ENCODE data around the gene C20orf144.

DNA sequence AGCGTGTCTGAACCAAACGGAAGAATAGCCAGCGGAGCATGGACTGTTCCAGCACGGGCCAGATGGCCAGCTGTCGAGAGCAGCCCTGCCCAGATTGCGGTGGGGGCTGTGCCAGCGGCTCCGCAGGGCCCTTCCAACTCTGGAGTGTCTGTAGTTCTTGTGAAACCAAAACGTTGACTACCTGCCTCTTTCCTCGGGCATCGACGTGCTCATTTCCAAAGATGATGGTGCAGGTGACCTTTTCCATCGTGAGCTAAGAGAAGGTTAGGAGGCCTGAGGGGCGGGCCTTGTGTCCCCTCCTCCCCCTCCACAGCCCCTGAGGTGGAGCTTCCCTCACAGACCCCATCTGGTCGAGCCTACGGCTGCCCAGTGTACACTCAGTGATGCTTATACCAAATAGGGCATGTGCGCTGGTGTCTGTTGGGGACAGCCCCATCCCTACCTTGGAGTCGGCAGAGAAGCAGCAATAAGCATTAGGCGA is 12.9 kb upstream of the C20orf144 start:
- TF ChIP-seq, protein P1, sequence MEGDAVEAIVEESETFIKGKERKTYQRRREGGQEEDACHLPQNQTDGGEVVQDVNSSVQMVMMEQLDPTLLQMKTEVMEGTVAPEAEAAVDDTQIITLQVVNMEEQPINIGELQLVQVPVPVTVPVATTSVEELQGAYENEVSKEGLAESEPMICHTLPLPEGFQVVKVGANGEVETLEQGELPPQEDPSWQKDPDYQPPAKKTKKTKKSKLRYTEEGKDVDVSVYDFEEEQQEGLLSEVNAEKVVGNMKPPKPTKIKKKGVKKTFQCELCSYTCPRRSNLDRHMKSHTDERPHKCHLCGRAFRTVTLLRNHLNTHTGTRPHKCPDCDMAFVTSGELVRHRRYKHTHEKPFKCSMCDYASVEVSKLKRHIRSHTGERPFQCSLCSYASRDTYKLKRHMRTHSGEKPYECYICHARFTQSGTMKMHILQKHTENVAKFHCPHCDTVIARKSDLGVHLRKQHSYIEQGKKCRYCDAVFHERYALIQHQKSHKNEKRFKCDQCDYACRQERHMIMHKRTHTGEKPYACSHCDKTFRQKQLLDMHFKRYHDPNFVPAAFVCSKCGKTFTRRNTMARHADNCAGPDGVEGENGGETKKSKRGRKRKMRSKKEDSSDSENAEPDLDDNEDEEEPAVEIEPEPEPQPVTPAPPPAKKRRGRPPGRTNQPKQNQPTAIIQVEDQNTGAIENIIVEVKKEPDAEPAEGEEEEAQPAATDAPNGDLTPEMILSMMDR (conservative IDR thresholded peaks at IDR 0.05; ENCODE audit: low read length), result no peak
- TF ChIP-seq EZH2phosphoT487 (IDR thresholded peaks at IDR 0.05; ENCODE audit: borderline replicate concordance, low read depth, low read length), result no peak
